HTR-8/SVneo (cell line): ENCODE results near the gene RUNX3.

Experiments used
- DNase-seq: peaks from one replicate; pipeline ENCODE4 v3.0.0; 2011; ENCODE audit warnings: low spot score, mixed read lengths; ENCODE audit not compliant: insufficient read length
- FAIRE-seq: peaks from 2 replicates; lab custom pipeline; 2011; peaks lifted over from hg19 to GRCh38; lab: Jason Lieb, UNC

RUNX3 gene

GRCh38 chr1:24904731-24905354 is 25.2 kb downstream of the RUNX3 start:
- FAIRE-seq (no peak), DNase-seq (no peak)

- DNase-seq (no peak), FAIRE-seq (no peak)
These were observed 25.9 kb downstream of the RUNX3 start for GRCh38 chr1:24903955-24904730.

- FAIRE-seq (no peak), DNase-seq (no peak)
These were observed 26.5 kb downstream of the RUNX3 start for GRCh38 chr1:24903560-24903954.

DNA sequence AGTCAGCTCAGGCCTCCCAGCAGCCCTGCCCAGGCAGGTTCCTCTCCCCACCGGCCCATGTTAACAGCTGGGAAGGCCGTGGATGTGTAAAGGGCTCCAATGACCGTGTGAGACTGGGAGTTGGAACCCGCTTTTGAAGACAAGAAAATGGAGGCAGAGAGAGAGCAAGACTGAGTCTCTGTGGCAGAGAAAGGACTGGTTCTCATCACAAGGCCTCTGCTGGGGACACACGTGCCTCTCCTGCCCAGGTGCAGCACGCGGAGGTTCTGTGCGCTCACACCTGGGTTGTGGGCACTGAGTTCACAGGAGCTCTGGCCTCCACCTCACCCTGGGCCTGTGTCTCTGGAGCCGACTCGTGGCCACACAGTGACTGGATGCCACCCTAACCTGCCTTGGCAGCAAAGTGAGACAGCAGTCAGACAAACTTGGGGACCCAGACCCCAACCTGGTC is 27.0 kb downstream of the RUNX3 start:
- no peak for DNase-seq
- FAIRE-seq: no peak

GRCh38 chr1:24902471-24902891 is 27.6 kb downstream of the RUNX3 start:
- no peak for FAIRE-seq
- no peak for DNase-seq

DNA sequence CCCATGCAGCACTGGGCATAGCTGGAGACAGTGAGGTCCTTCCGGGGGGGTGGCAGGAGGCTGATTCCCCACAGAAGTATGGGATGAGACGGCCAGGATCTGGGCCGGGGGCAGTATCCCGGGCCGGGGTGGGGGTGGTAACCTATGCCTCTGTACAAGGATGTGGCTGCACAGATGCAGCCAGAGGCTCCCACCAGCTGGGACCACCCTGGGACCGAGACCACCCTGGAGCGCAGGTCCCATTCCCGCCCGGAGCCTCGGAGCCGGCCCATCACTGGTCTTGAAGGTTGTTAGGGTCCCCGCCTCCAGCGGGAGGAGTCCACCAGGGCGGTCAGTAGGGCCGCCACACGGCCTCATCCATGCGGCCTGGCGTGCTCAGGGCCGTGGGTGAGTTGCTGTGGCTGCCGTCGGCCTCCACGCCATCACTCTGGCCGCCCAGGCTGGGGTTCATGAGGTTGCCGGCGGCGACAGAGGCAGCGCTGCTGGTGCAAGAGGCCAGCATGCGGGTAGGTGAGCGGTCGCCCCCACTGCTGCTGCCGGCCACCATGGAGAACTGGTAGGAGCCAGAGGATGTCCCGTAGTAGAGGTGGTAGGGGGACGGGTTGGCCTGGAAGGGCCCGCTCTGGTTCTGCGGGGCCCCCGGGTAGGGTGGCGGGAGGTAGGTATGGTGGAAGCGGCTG is 28.1 kb downstream of the RUNX3 start:
- no peak for DNase-seq
- FAIRE-seq: no peak

GRCh38 chr1:24900985-24901781 is 28.9 kb downstream of the RUNX3 start:
- DNase-seq: no peak
- FAIRE-seq: no peak

GRCh38 chr1:24900486-24900849 is 29.6 kb downstream of the RUNX3 start:
- FAIRE-seq (no peak), DNase-seq (no peak)

DNA sequence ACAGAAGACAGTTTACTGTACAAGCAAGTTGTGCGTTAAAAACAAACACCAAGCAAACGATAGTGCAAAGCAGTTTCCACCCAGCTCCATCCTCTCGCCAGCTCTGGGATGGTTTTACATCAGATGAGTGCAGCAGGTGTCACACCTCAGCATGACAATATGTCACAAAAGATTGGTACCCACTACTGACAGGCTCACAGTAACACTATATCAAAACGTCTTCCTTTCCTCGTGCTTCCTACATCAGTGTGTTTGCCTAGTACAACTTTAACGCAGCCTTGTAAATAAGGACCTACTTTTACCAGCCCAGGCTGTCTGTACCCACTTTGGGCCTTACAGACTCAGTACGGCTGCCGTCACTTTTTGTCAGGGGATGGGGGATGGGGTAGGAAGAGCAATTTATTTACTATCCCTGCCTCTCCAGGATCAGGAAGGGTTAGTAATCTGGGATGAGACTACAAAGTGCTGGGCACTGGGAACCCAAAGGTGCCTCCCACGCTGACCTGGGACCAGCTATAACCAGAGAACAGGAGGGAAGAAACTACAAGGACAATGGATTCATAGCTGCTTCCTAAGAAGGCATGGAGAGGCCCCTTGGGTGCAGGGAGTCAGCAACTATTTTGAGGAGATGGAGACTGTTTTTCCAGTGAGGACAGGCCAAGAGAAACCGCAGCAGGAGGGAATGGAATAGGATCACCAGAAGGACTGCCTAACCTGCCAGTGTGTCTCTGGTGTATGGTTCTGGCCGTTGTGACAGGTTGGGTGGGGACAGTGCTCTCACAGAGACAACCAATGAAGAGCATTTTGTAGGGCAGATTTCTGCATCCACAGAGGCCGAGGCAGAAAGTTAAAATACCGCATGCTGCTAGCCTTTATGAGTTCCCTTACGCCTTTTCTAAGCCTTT is 30.2 kb downstream of the RUNX3 start:
- DNase-seq (no peak), FAIRE-seq (no peak)

- DNase-seq (no peak), FAIRE-seq (no peak)
These were observed 31.1 kb downstream of the RUNX3 start for GRCh38 chr1:24898909-24899439.

DNA sequence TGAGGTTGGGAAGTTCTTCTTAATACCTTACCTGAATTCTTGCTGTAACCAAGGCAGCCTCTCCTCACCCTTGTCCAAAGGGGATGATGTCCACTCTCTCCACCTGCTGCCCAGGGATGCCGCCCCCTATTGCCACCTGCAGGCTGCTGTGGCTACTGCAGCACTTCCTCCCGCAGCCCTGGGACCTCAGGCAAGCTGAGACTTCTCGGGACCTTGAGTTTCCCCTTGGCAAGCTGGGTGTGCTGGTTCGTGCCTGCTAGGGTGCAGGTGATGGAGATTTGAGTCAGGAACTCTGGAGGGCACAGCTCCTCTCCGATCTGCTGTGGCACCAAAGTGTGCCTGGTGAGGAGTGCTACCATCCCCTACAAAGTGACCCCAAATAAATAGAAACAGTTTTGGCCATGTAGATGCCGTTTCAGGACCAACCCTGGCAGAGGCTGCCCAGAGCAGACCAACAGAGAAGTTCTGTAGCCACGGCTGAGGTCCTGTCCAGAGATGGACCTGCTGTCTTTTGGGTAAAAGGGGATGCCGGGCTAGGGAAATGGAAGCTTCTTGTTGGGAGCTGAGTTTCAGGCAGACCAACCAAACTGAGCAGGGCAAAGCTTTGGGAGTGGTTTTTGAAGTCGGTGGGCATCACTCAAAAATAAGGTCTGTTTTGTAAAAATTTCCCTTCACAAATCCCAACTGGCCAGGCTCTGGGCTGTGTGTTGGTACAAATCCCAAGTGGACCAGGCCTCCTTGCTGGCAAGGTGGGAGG is 31.7 kb downstream of the RUNX3 start:
- FAIRE-seq: no peak
- peak; percentile 74 for DNase-seq

GRCh38 chr1:24897263-24898151 is 32.6 kb downstream of the RUNX3 start:
- no peak for DNase-seq
- FAIRE-seq: no peak

GRCh38 chr1:24896596-24897262 is 33.3 kb downstream of the RUNX3 start:
- DNase-seq: no peak
- no peak for FAIRE-seq

DNA sequence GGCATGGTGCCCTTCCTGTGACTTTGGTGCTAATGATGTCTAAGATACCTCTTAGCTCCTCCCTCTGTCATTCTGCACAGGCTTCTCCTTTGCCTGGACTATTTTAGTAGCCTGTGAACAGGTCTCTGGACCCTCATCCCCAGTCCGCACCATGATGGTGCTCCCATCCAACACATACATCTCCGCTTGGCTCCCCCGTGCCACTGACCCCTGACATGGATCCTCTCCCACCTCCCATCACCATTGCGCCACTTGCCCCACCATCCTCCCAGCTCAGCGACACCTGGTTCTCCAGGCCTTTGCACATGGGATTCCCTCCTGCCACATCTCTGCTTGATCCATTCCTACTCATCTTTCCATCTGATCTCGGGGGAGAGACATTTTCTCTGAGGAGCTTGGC is 33.9 kb downstream of the RUNX3 start:
- no peak for FAIRE-seq
- no peak for DNase-seq

DNA sequence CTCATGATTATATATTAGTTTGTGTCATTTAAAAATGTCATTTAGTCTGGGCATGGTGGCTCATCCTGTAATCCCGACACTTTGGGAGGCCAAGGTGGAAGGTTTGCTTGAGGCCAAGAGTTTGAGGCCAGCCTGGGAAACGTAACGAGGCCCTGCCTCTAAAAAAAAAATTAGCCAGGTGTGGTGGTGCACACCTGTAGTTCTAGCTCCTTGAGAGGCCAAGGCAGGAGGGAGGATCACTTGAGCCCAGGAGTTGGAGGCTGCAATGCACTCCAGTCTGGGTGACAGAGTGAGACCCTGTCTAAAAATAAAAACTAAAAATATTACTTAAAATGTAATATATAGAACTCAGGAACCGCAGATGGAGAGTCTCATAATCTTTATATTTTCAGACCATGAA is 34.6 kb downstream of the RUNX3 start:
- DNase-seq: no peak
- no peak for FAIRE-seq

DNA sequence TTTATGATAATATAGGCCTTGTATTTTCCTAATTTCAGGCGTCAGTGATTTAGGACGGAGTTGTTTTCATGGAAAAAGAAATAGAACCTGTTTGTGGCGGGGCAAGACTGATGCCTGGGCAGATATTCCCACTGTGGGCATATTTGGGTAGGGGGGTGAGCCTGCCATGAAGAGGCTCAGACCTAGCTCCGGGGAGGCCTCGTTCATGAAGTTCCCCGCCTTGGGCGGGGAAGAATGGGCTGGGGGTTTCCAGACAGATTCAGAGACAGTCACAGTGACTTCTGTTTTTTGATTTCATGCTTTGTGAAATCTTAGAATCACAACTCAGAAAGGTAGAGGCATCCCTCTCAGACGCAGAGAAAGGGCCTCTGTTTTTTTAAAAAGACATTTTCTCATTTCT is 36.1 kb downstream of the RUNX3 start:
- FAIRE-seq (no peak), DNase-seq (no peak)

GRCh38 chr1:24893431-24893830 is 36.6 kb downstream of the RUNX3 start:
- FAIRE-seq (no peak), DNase-seq (no peak)
